GM18861 (cell line): ENCODE measurements around the gene RAB11FIP5.
"Not testable (repeated sequence)": the region's sequence is repeated elsewhere in the genome, so short reads cannot be mapped to it uniquely, and the experiment has no call there.

Experiments
- ATAC-seq: cut with Tn5 transposase; IDR thresholded peaks from one replicate; pipeline ENCODE4 v1.9.1; 2021; ENCODE audit not compliant: unreplicated experiment

Gene RAB11FIP5

GRCh38 chr2:73111073-73112025 lies 1.4 kb downstream of the RAB11FIP5 start:
- ATAC-seq: no peak

DNA sequence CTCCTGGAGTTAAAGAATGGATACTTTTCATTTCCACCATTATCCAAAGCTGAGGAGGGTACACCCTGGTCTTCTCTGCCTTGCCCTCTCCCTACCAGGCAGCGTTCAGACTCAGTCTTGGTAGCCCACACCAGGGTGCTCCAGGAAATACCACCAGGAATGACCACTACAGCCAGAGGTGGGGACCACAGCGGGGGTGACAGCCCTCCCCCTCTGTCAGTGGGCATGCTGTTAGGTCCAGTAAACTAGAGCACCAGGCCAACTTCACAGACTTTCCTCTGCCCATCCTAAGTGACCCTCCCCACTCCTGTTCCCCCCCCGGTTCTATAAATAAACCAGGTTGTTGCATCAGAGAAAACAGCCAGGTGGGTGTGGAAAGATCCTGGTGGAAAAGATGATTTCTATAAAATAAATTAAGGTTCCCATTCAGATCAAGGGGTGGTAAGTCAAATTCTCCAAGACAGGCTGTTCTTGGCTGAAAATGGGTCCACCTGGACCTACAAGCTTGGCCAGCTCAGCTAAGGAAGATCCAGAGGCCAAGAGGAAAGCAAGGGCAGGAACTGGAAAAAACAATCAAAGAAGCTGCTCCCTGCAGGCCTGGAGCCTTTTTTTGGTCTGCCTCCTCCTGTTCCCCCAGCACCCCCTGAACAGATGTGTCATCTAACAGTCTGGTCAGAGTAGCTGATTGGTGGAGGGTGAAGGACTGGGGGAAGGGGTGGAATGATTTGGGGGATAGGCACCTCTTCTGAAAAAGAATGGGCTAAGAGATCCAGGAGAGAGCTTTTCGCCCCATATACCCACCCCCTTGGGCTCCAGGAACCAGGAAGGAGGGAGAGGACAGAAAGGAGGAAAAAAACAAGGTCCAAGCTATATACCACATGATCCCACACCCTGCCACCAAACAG lies 2.3 kb downstream of the RAB11FIP5 start:
- ATAC-seq: no peak

DNA sequence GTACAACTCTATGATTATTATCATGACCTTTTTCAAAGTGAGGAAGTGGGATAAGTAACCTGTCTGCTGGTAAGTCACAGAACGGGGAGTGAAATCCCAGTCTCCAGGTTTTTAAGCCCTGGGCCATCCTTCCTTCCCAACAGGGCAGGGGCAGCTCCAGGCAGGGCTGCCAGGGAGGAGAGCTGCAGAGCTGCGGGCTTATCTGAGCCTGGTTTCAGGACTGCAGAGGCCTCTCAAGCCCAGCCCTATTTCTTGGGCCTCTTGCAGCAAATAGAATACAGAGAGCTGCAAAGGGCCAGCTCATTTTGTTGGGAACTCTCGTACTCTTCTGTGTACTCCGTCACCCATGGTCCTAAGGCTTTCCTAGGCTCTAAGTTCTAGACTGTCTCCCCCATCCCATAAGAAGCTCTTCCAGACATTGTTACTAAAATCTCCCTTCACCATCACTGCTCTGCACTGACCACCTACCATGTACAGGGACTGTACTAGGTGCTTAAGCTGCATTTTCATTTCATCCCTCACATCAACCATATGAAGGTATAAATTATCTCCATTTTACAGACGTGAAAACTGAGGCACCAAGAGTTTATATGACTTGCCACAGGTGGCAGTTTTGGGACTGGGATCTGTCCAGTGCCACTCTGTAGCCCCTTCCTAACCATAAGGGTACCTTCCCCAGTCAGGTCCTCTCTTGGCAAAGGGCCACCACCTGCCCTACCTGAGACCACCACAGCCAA lies 3.1 kb downstream of the RAB11FIP5 start:
- ATAC-seq: no peak

- no peak for ATAC-seq
These were observed 5.4 kb downstream of the RAB11FIP5 start for GRCh38 chr2:73107211-73107926.

- no peak for ATAC-seq
These were observed 6.0 kb downstream of the RAB11FIP5 start for GRCh38 chr2:73106791-73107190.

DNA sequence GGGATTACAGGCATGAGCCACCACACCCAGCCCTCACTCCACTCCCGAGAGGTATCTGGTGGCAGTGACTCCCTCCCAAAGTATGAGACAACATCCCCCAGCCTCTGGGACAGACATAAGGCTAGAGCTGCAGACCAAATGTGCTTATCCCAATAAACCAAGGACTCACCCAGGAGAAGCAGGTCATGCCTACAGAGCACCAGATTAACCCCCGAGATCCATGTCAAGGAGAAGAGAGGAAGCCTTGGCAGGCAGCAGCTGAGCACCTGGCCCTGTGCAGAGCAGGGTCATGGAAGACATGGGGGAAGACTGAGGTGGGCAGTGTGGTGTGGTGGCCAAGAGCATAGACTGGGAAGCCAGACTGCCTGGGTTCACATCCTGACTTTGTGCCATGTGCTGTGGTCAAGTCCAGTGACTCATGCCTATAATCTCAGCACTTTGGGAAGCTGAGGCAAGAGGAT lies 7.2 kb downstream of the RAB11FIP5 start:
- ATAC-seq: no peak

DNA sequence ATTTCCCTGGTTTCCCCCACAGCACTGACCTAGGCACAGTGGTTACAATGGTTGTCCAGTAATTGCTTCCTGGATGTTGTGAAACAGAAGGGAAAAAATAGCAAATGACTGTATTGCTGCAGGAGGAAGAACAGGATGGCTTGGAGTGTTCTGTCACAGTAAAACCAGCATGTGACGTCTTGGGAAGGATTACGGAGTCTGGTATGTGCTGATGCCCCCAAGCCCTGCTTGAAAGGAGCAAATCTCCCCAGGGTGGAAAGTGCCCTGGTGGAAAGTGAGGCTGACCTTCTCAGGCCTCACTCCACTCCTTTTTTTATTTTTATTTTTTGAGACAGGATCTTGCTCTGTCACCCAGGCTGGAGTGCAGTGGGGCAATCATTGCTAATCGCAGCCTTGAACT lies 7.8 kb downstream of the RAB11FIP5 start:
- ATAC-seq: no peak

- no peak for ATAC-seq
These were observed 9.7 kb downstream of the RAB11FIP5 start for GRCh38 chr2:73103018-73103542.

DNA sequence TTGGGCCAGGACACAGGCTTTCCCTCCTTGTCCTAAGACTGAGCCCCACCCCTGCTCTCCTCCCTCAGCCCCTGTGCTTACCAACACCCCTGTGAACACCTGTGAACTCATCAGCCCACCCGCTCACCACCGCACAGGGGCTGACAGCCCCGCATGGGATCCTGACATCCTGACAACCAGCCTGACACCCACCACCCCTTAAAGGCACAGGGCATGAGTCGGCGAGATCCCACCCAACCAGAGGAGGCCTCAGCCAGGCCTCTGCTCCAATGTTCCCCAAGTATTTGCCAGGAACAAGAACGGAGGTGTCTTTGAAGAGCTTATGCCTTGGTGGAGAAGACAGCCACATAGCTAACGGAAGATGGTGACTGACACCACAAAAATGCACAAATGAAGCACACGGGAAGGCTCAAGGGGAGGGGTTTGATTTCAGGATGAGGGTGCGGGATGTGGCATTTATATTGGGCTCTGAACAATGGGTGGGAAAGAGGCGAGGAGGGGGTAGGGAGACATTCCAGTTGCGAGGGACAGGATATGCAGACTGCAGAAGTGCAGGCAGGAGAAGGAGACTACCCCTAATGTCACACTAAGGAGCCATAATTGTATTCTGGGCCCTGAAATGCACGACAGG lies 11.0 kb downstream of the RAB11FIP5 start:
- ATAC-seq: no peak

GRCh38 chr2:73100956-73101355 lies 11.8 kb downstream of the RAB11FIP5 start:
- ATAC-seq: no peak

GRCh38 chr2:73099486-73099885 lies 13.3 kb downstream of the RAB11FIP5 start:
- no peak for ATAC-seq

DNA sequence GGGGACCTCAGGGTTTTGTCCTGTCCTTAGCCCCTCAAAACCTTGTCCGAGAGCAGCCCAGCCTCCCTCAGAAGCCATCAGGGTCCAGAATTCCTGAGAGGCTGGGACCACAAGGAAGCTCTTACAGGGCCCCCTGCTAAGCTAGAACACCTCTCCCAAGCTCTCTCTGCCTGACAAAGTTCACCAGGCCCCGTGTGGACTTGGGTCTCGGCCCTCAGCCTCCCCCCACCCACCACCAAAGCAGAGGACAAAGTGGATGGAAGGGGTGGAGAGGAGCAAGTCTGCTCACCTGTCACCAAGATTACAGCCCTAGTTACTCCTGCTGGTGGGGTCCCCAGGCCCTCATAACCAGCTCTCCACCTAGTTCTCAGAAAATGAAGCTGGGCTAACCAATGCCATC lies 16.8 kb downstream of the RAB11FIP5 start:
- ATAC-seq: no peak

DNA sequence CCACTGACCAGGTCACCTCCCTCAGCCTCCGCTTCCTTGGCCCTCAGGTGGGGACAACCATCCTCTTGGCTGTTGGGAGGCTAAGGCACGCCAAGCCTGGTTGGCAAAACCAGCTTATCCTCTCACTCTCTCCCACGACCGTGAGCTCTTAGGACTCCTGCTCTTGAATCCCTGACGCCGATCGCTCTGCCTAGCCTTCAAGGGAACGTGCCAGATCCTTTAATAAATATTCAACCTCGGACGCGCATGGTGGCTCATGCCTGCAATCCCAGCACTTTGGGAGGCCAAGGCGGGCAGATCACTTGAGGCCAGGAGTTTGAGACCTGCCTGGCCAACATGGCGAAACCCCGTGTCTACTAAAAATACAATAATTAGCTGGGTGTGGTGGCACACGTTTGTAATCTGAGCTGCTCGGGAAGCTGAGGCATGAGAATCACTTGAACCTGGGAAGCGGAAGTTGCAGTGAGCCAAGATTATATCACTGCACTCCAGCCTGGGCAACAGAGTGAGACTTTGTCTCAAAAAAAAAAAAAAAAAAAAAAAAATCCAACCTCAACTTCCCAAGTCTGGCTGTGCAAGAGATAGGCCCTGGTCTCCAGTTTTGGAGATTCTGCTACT lies 19.0 kb downstream of the RAB11FIP5 start:
- ATAC-seq: not testable (repeated sequence)

GRCh38 chr2:73092146-73092783 lies 20.5 kb downstream of the RAB11FIP5 start:
- ATAC-seq: no peak

DNA sequence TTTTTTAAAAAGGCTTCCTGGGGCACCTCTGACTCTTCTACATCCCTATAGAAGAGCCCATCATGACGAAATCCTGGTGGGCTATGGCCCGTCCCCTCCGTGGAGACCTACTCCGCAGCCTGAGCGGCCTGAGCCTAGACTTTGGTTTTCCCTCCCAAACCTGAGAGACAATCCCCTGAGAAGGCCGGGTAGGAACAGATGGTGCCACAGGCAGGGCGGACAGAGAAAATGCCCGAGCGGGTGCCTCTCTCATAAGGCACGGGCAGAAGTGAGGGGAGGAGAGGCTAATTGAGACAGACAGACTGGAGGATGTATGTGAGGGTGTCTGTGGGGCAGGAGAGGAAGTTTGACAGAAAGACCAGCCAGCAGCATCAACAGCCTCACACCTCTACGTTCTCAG lies 21.1 kb downstream of the RAB11FIP5 start:
- no peak for ATAC-seq

- ATAC-seq: no peak
These were observed 21.6 kb downstream of the RAB11FIP5 start for GRCh38 chr2:73091164-73091563.

GRCh38 chr2:73089270-73090030 lies 23.3 kb downstream of the RAB11FIP5 start:
- no peak for ATAC-seq

DNA sequence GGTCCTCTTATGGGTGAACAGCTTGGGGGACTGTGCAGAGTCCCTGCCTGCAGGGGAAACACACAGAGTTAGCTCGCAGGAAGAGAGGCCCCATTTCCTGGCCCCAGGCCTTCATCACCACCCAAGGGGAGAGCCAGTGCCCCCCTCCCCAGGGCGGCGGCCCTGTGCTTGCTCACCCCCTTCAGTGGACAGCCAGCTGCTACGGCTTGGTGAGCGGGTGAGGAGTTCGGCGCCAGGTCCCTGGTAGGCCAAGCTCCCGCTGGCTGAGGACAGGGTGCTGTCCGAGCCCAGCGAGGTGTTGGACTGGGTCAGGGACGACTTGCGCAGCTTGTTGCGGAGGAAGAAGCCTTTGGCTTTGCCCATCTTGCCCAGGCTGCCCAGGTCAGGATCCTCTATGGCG lies 24.0 kb downstream of the RAB11FIP5 start:
- no peak for ATAC-seq
